Measurements from ENCODE around the gene LDAH. TPM values are rescaled to one million over a fixed set of nuclear protein-coding genes. Genes with fewer than 3 reads are reported as not detected.

The LDAH gene
- total RNA-seq, 1 experiment from 2014 or later: 15.2 TPM

DNA sequence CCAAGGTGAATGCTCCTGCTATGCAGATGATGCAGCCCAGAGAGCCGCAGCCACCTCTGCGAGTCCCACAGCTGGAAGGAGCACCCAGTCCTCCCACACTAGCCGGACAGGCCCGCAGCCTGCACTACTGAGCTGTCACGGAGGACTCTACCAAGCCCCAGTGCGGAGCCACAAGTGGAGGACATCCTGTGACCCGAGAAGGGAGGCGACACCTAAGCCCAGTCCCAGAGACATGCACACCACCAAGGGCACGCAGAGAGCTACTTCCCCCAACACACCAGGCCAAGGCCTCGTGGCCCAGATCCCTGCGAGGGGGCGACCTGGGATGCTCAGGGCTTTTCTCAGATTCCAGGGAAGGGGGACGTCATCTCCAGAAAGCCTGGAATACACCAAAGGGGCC is 184.9 kb downstream of the LDAH start:
- WGBS (ENCODE audit: extremely low coverage, insufficient read length, low lambda C conversion rate): no CpG with 5 or more reads among the region's 13 CpGs
- Histone ChIP-seq H4K20me1 (ENCODE audit: control insufficient read depth, insufficient read depth, insufficient read length) (no peaks in the 10 kb centered on the region), H2BK120ac (ENCODE audit: low read depth, low read length, poor library complexity, severe bottlenecking) (no peak overlapping the region), H3T11ph (ENCODE audit: low read length) (no peak overlapping the region), H3K27me3 (ENCODE audit: insufficient read depth, low read length) (no peaks in the 10 kb centered on the region), H3K23me2 (ENCODE audit: insufficient read length, low read depth, low read length, poor library complexity, severe bottlenecking) (no peaks in the 10 kb centered on the region), H3K4me2 (ENCODE audit: insufficient read depth, insufficient read length, low read length) (no peak overlapping the region), H4K8ac (replicated peaks; ENCODE audit: insufficient read length, low read depth, low read length) (no peak overlapping the region), H2BK20ac (ENCODE audit: low read depth, low read length, poor library complexity, severe bottlenecking) (no peak overlapping the region), H3K9ac (ENCODE audit: extremely low read depth, insufficient read length, low read length) (no peak overlapping the region), H3K56ac (ENCODE audit: insufficient read length, low read depth, low read length) (no peak overlapping the region), H3K27ac (ENCODE audit: insufficient read length, low read depth, low read length) (no peak overlapping the region), H3K23ac (ENCODE audit: insufficient read length, low read depth, low read length) (no peak overlapping the region), H3K4ac (ENCODE audit: low read depth, low read length) (no peak overlapping the region), H3K79me2 (ENCODE audit: insufficient read depth, low read length) (no peaks in the 10 kb centered on the region), H2AFZ (ENCODE audit: low read length) (no peak overlapping the region), H3K9me3 (ENCODE audit: control insufficient read depth, low read depth, low read length) (no peaks in the 10 kb centered on the region), H3K79me1 (ENCODE audit: insufficient read depth, low read depth, low read length, poor library complexity, severe bottlenecking) (no peaks in the 10 kb centered on the region), H3K18ac (ENCODE audit: insufficient read length, low read depth, low read length) (no peak overlapping the region), H4K91ac (ENCODE audit: insufficient read length, low read depth, low read length) (no peak overlapping the region), H2AK5ac (ENCODE audit: insufficient read length, low read length) (no peak overlapping the region), H2BK12ac (ENCODE audit: insufficient read length, low read depth, low read length) (no peak overlapping the region), H2BK5ac (ENCODE audit: insufficient read length, low read length) (no peak overlapping the region), H4K5ac (ENCODE audit: insufficient read length, low read depth, low read length) (no peak overlapping the region), H2BK15ac (ENCODE audit: low read depth, low read length) (no peak overlapping the region), H3K14ac (ENCODE audit: insufficient read depth, low read length) (no peak overlapping the region), H3K4me1 (ENCODE audit: insufficient read depth, low read length) (no peaks in the 10 kb centered on the region)
- no peak overlapping the region for H3K4me3 Mint-ChIP-seq
- DNase-seq: no peak
- H3K36me3 Mint-ChIP-seq (ENCODE audit: insufficient read depth in 1 of 3, low read depth in 3 of 3): peaks cover 0 to 13% (median 4%) of the 10 kb centered on the region in 3 experiments; a peak in 4 of 7 replicates
- peaks cover 14 to 16% of the 10 kb centered on the region in 2 experiments for H3K4me1 Mint-ChIP-seq
- no peak overlapping the region for H3K27ac Mint-ChIP-seq
- TF ChIP-seq, protein P1, sequence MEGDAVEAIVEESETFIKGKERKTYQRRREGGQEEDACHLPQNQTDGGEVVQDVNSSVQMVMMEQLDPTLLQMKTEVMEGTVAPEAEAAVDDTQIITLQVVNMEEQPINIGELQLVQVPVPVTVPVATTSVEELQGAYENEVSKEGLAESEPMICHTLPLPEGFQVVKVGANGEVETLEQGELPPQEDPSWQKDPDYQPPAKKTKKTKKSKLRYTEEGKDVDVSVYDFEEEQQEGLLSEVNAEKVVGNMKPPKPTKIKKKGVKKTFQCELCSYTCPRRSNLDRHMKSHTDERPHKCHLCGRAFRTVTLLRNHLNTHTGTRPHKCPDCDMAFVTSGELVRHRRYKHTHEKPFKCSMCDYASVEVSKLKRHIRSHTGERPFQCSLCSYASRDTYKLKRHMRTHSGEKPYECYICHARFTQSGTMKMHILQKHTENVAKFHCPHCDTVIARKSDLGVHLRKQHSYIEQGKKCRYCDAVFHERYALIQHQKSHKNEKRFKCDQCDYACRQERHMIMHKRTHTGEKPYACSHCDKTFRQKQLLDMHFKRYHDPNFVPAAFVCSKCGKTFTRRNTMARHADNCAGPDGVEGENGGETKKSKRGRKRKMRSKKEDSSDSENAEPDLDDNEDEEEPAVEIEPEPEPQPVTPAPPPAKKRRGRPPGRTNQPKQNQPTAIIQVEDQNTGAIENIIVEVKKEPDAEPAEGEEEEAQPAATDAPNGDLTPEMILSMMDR (conservative IDR thresholded peaks at IDR 0.05): no peak
- H3K27me3 Mint-ChIP-seq (ENCODE audit: low read depth): no peaks in the 10 kb centered on the region; the same call in 1 of the 2 replicates
- no peaks in the 10 kb centered on the region for H3K9me3 Mint-ChIP-seq
